Keratinocyte (primary cell): ENCODE results near the gene CCND2. TPM values are rescaled to one million over a fixed set of nuclear protein-coding genes. Genes with fewer than 3 reads are reported as not detected.

Source experiments
- DNase-seq: peaks from one replicate; pipeline ENCODE4 v3.0.0-alpha.2; 2011; ENCODE audit warnings: low read depth, missing footprints, low spot score
- FAIRE-seq: peaks from 2 replicates; lab custom pipeline; 2011; peaks lifted over from hg19 to GRCh38; lab: Jason Lieb, UNC
- H2AFZ ChIP-seq: 2 replicates; pipeline ENCODE4 v1.6.0; 2012; ENCODE audit warnings: low read length, control low read depth, inconsistent platforms; ENCODE audit not compliant: control insufficient read depth
- H3K27ac ChIP-seq: 2 replicates; pipeline ENCODE4 v1.5.1; 2011; ENCODE audit warnings: low read length; ENCODE audit not compliant: control insufficient read depth, insufficient read depth
- H3K27me3 ChIP-seq: 3 replicates; pipeline ENCODE4 v1.6.0; 2011; ENCODE audit warnings: low read length; ENCODE audit not compliant: control insufficient read depth, insufficient read depth; ENCODE audit errors: extremely low read depth
- H3K36me3 ChIP-seq, 2 experiments: 2 replicates in 1 of 2; 3 replicates in 1 of 2; pipeline ENCODE4 v1.5.1; 2011; ENCODE audit warnings: low read length in 2 of 2, mild to moderate bottlenecking in 1 of 2; ENCODE audit not compliant: control insufficient read depth in 2 of 2, insufficient read depth in 2 of 2; ENCODE audit errors: extremely low read depth in 1 of 2
- H3K4me1 ChIP-seq: 3 replicates; pipeline ENCODE4 v1.5.1; 2011; ENCODE audit warnings: low read length; ENCODE audit not compliant: control insufficient read depth, insufficient read depth; ENCODE audit errors: extremely low read depth
- H3K4me2 ChIP-seq: 3 replicates; pipeline ENCODE4 v1.6.0; 2011; ENCODE audit warnings: low read depth, low read length; ENCODE audit not compliant: control insufficient read depth, insufficient read depth; ENCODE audit errors: extremely low read depth
- H3K4me3 ChIP-seq, 3 experiments: fragments of 200-600 bp in 1 of 3; sonication (generic) in 1 of 3; 2 replicates in 2 of 3; 3 replicates in 1 of 3; pipeline ENCODE4 v1.5.1; 2011 to 2016; ENCODE audit warnings: low read length in 3 of 3, mild to moderate bottlenecking in 3 of 3, control low read depth in 2 of 3, inconsistent platforms in 1 of 3, low read depth in 1 of 3, mixed read lengths in 1 of 3, mixed run types in 1 of 3, moderate library complexity in 1 of 3; ENCODE audit not compliant: control insufficient read depth in 2 of 3, insufficient read depth in 2 of 3; ENCODE audit errors: extremely low read depth in 1 of 3
- H3K79me2 ChIP-seq: 2 replicates; pipeline ENCODE4 v1.6.0; 2012; ENCODE audit warnings: low read length; ENCODE audit not compliant: control insufficient read depth, insufficient read depth
- H3K9ac ChIP-seq: 3 replicates; pipeline ENCODE4 v1.6.0; 2011; ENCODE audit warnings: low read length; ENCODE audit not compliant: control insufficient read depth, insufficient read depth; ENCODE audit errors: extremely low read depth
- H3K9me1 ChIP-seq: 3 replicates; pipeline ENCODE4 v1.6.0; 2011; ENCODE audit warnings: low read length; ENCODE audit not compliant: control insufficient read depth, insufficient read depth; ENCODE audit errors: extremely low read depth
- H3K9me3 ChIP-seq: 2 replicates; pipeline ENCODE4 v1.5.1; 2012; ENCODE audit warnings: low read depth, low read length; ENCODE audit not compliant: control insufficient read depth
- H4K20me1 ChIP-seq: 3 replicates; pipeline ENCODE4 v1.6.0; 2011; ENCODE audit warnings: low read length; ENCODE audit not compliant: control insufficient read depth, insufficient read depth; ENCODE audit errors: extremely low read depth
- CTCF ChIP-seq, 3 experiments: IDR thresholded peaks in 1 of 3; conservative IDR thresholded peaks in 1 of 3; optimal IDR thresholded peaks in 1 of 3; 2 replicates in 2 of 3; 3 replicates in 1 of 3; pipeline versions ENCODE3 to v1.5.1; 2011; ENCODE audit warnings: low read length in 3 of 3, mild to moderate bottlenecking in 3 of 3, moderate library complexity in 2 of 3, control low read depth in 1 of 3, inconsistent platforms in 1 of 3; ENCODE audit not compliant: insufficient read depth in 2 of 3; ENCODE audit errors: extremely low read depth in 1 of 3
- EZH2 ChIP-seq: IDR thresholded peaks from one replicate; pipeline ENCODE4 v1.6.1; 2012; ENCODE audit warnings: inconsistent platforms, mild to moderate bottlenecking, low read length, moderate library complexity
- dilution Hi-C: fragments of 300-500 bp; cut with MboI; formaldehyde crosslinking; loops from one replicate; pipeline ENCODE4 v1.7.0; 2020; ENCODE audit warnings: low sequenced_read_pairs; ENCODE audit not compliant: extremely low pct_ligation_motif_present
- polyA plus RNA-seq, 5 experiments: library from polyadenylated mRNA; depleted of rRNA in 3 of 5; stranded (reverse) in 3 of 5; stranded (forward) in 1 of 5; unstranded in 1 of 5; fragments of >200 nt; gene quantifications; 1 replicate in 1 of 5; 2 replicates in 3 of 5; 3 replicates in 1 of 5; pipeline versions ENCODE4 v1.2.1 to v1.2.3, GENCODE V29; 2011 to 2012; ENCODE audit warnings: missing spikeins in 2 of 5, low read depth in 1 of 5, low replicate concordance in 1 of 5

CCND2 gene
- polyA plus RNA-seq, 1 donor (not counting 4 experiments of a cell fraction or from before 2014, with no cell fraction given) = 324 TPM

DNA sequence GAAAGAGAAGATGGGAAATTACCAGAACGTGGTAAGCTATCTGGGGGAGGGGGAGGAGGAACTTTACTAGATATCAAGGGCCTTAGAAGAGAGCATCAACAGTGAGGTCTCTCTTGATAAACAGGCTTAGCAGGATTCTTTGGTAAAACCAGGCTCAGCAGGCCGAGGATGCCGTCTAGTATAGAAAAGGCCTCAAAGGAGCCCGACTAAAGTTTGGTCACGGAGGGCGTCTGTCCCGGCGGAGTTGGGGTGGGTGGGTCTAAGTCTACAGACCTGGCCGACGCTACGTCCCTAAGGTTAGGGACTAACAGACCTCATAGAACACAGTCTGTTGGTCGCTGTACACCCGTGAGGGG lies 46.9 kb downstream of the CCND2 start:
- Histone ChIP-seq H4K20me1 (no peaks in the 10 kb centered on the region), H3K36me3 (peaks cover 0 to 5% of the 10 kb centered on the region in 2 experiments), H3K4me2 (peak overlapping the region; percentile 93), H3K9me3 (no peaks in the 10 kb centered on the region), H3K4me3 (peak overlapping the region; percentile 43 to 87 (median 86)), H3K27me3 (no peaks in the 10 kb centered on the region), H3K9me1 (no peaks in the 10 kb centered on the region), H3K9ac (peak overlapping the region; percentile 77), H3K4me1 (peaks cover 13% of the 10 kb centered on the region), H3K79me2 (peaks cover 42% of the 10 kb centered on the region), H2AFZ (peak overlapping the region; percentile 72), H3K27ac (peak overlapping the region; percentile 81)
- FAIRE-seq (no peak), DNase-seq (no peak)
- dilution Hi-C loops = no loop called here
- TF ChIP-seq EZH2 (no peak), CTCF (optimal IDR thresholded peaks at IDR 0.05 in 1 of 3, IDR thresholded peaks at IDR 0.05 in 1 of 3, conservative IDR thresholded peaks at IDR 0.05 in 1 of 3; ENCODE audit: extremely low read depth in 1 of 3, insufficient read depth in 2 of 3, low read length in 3 of 3) (no peak)

DNA sequence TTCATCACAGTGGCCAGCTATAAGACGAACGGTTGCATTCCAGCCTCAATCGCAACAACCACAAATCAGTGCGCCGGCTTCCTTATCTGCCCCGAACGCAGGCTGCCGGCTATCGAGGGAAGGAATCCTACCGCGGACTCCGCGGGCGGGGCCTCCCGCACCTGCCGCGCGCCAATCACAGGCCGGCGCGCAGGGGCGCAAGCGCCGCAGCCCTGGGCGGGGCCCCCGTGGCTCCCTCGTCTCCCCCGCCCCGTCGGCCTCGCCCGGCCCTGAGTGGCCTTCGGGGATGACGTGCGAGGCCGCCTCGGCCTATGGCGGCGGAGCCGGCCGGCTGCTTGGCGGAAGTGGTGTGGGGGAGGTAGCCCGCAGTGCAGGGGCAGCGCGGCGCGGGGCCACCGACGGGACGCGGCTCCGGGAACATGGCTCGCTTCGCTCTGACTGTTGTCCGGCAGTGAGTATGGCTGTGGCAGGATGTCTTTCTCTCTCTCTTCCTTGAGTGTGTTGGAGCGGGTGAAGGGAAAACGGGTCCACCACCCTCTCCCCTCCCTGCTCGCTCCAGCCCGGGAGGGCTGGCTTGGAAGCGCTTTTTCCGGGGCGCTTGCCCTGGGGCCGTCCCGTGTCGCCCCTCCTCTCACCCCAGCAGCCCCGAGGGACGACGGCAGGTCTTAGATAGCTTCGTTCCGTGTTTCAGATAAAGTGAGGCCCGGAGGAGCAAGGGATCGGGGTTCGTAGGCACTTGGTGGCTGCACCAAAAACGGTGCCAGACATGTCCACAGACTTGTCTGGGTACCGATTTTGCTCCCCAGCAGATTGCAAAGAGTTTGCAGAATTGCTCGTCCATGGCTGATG lies 47.5 kb downstream of the CCND2 start, which contains the start of gene TIGAR:
Gene TIGAR (plus strand): TSS at position 361 of the 849 bp plus-strand sequence. CDS start 59 bp downstream, at position 420.
- Histone ChIP-seq H4K20me1 (no peaks in the 10 kb centered on the region), H3K27ac (peak within 1 kb of the TSS; percentile 96)
- dilution Hi-C loops = no loop called here

More for the DNA sequence above, 47.5 kb downstream of the CCND2 start, which contains the start of gene TIGAR:
- H3K27me3 ChIP-seq = no peaks in the 10 kb centered on the region
- H3K4me1 ChIP-seq = peaks cover 13% of the 10 kb centered on the region
- TF ChIP-seq EZH2 = no peak
- TF ChIP-seq CTCF (optimal IDR thresholded peaks at IDR 0.05 in 1 of 3, IDR thresholded peaks at IDR 0.05 in 1 of 3, conservative IDR thresholded peaks at IDR 0.05 in 1 of 3; ENCODE audit: extremely low read depth in 1 of 3, insufficient read depth in 2 of 3, low read length in 3 of 3) = no peak
- H3K4me3 ChIP-seq = peak within 1 kb of the TSS; percentile 86 to 87 (median 86)
- H3K4me2 ChIP-seq = peak within 1 kb of the TSS; percentile 93
- peaks cover 48% of the 10 kb centered on the region for H3K79me2 ChIP-seq
- FAIRE-seq (peak; percentile 66), DNase-seq (peak; percentile 48)
- H3K9me1 ChIP-seq = no peaks in the 10 kb centered on the region
- H2AFZ ChIP-seq = peak within 1 kb of the TSS; percentile 91
- peak within 1 kb of the TSS; percentile 96 for H3K9ac ChIP-seq
- peaks cover 0 to 7% of the 10 kb centered on the region in 2 experiments for H3K36me3 ChIP-seq
- H3K9me3 ChIP-seq = no peaks in the 10 kb centered on the region
